GM23248 (cell line): ENCODE results near the gene NAA20.

ENCODE experiments used
- EZH2 ChIP-seq: fragments of 200-600 bp; sonication (generic); IDR thresholded peaks from 2 replicates; pipeline ENCODE4 v1.6.1; 2018; ENCODE audit warnings: antibody characterized with exemption, mild to moderate bottlenecking; ENCODE audit not compliant: insufficient read depth, poor library complexity, severe bottlenecking
- EZH2phosphoT487 ChIP-seq: fragments of 200-600 bp; sonication (generic); IDR thresholded peaks from 2 replicates; pipeline ENCODE4 v1.6.1; 2018; ENCODE audit warnings: antibody characterized with exemption, moderate library complexity, mild to moderate bottlenecking, low read depth; ENCODE audit not compliant: insufficient read depth

- no peak for TF ChIP-seq EZH2
- TF ChIP-seq EZH2phosphoT487 = no peak
Measured at GRCh38 chr20:19991308-19991707, 25.9 kb upstream of the NAA20 start.
